ENCODE data around the gene THUMPD3.

The THUMPD3 gene

DNA sequence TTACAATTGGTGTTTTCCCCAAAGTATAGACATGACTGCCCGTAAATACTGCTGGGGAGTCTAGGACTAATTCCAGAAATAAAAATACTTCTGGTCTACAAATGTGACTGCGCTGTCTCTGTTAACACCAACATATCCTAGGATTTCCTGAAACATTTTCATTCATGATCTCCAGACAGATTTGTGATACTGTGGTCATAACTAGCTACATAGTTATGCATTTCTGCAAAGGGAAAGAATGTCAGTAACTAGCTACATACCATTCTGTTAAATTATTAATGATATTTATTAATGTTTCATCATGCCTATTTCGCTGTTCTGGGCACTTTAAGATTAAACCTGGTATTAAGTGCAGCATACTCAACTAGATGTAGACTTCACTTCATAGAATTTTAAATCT lies 67.9 kb downstream of the THUMPD3 start:
- no peak overlapping the region for H3K4me3 ChIP-seq (replicated peaks; ENCODE audit: low read depth, low read length)
- TF ChIP-seq, protein P1, sequence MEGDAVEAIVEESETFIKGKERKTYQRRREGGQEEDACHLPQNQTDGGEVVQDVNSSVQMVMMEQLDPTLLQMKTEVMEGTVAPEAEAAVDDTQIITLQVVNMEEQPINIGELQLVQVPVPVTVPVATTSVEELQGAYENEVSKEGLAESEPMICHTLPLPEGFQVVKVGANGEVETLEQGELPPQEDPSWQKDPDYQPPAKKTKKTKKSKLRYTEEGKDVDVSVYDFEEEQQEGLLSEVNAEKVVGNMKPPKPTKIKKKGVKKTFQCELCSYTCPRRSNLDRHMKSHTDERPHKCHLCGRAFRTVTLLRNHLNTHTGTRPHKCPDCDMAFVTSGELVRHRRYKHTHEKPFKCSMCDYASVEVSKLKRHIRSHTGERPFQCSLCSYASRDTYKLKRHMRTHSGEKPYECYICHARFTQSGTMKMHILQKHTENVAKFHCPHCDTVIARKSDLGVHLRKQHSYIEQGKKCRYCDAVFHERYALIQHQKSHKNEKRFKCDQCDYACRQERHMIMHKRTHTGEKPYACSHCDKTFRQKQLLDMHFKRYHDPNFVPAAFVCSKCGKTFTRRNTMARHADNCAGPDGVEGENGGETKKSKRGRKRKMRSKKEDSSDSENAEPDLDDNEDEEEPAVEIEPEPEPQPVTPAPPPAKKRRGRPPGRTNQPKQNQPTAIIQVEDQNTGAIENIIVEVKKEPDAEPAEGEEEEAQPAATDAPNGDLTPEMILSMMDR (IDR thresholded peaks at IDR 0.05; ENCODE audit: low read depth, low read length, missing control alignments), result no peak
- DNase-seq (ENCODE audit: extremely low read depth, low read depth), result no peak

DNA sequence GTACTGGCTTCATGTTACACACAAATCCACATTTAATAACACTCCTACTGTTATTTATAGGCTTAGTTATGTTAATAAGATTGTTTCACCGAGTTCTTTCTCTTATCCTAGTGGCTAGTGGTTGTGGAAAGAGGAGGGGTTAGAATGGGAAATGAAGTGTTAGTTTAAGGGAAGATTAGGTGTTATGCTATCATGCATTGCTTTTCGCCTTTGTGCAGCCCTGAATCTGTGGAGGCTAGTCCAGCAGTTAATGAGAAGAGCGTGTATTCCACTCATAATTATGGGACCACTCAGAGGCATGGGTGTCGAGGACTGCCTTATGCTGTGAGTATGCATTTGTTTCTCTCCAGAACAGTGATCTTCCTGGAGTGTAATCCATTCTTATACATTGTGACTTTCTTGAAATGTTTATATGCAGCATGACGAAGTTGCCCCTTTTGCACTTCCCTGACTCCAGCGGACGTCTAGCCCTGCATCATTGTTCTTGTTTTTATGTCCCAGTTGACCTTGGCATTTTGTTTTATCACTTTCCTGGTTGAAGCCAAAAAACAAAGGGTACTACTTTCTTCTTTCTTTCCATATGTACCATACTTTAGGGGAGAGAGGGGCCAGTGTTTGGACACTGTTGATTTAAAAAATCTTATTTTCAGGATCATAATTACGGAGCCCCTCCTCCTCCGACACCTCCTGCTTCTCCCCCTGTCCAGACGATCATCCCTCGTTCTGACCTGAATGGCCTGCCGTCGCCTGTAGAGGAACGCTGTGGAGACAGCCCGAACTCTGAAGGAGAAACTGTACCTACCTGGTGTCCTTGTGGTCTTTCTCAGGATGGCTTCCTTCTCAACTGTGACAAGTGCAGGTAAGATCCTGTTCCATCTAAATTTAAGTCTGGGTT lies 71.0 kb downstream of the THUMPD3 start:
- TF ChIP-seq, protein P1 (IDR thresholded peaks at IDR 0.05; ENCODE audit: low read depth, low read length, missing control alignments), result no peak
- DNase-seq (ENCODE audit: extremely low read depth, low read depth), result no peak
- H3K4me3 ChIP-seq (replicated peaks; ENCODE audit: low read depth, low read length), result no peak overlapping the region

DNA sequence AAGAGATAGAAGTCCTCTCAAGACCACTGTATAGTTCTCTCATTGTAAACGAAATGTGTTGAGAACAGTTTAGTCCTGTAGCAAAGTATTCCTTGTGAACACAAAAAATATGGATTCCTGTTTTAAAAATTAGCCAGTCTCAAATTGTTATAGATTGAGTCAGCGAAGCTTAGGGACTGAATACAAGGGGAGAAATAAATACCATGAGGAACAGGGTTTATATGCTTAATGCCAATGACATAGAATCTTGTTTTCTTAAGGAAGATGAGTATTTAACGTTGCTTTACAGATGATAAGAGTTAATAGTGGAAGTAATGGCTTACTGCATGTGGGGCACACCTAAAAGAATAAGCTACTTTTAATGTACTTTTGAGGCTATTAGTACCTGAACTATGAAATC lies 72.5 kb downstream of the THUMPD3 start:
- no peak for DNase-seq (ENCODE audit: extremely low read depth, low read depth)
- TF ChIP-seq, protein P1 (IDR thresholded peaks at IDR 0.05; ENCODE audit: low read depth, low read length, missing control alignments), result no peak
- H3K4me3 ChIP-seq (replicated peaks; ENCODE audit: low read depth, low read length), result no peak overlapping the region

Measured in HFF-Myc (cell line).